CD4-positive, alpha-beta T cell (primary cell): Measurements from ENCODE around the gene OGFOD2. TPM values are rescaled to one million over a fixed set of nuclear protein-coding genes. Genes with fewer than 3 reads are reported as not detected.

Experiments used
- ATAC-seq: fragments of 200-7000 bp; cut with Tn5 transposase; one replicate; pipeline ENCODE4 v1.10.0; 2022; ENCODE audit warnings: mild to moderate bottlenecking; ENCODE audit not compliant: poor library complexity
- CTCF ChIA-PET: fragments of 350-600 bp; sonication (Branson Sonifier 250); formaldehyde crosslinking; loops from one replicate; lab custom pipeline; 2021; ENCODE audit warnings: antibody characterized with exemption, inconsistent platforms; lab: Charles Lee
- POLR2A ChIA-PET: fragments of 350-600 bp; sonication (Branson Sonifier 250); formaldehyde crosslinking; loops from one replicate; lab custom pipeline; 2021; ENCODE audit warnings: antibody characterized with exemption, inconsistent platforms; lab: Charles Lee
- DNase-seq, 14 experiments: peaks; one replicate each; pipeline ENCODE4 v3.0.0-alpha.2; 2013 to 2020; ENCODE audit warnings: mixed read lengths in 2 of 14
- H3K27ac ChIP-seq, 2 donors: one replicate each; pipeline versions ENCODE4 v1.5.1 to v1.7.0; 2013; ENCODE audit warnings: low read length in 2 of 2, low read depth in 1 of 2, mild to moderate bottlenecking in 1 of 2
- H3K27me3 ChIP-seq, 2 experiments: 1 replicate in 1 of 2; 2 replicates in 1 of 2; pipeline versions ENCODE4 v1.6.1 to v1.7.0; 2013; ENCODE audit warnings: low read length in 2 of 2, control low read depth in 1 of 2, mild to moderate bottlenecking in 1 of 2, moderate library complexity in 1 of 2; ENCODE audit not compliant: insufficient read depth in 2 of 2, control insufficient read depth in 1 of 2
- H3K36me3 ChIP-seq: one replicate; pipeline ENCODE4 v1.6.1; 2013; ENCODE audit warnings: low read length, control low read depth; ENCODE audit not compliant: insufficient read depth
- H3K4me1 ChIP-seq: one replicate; pipeline ENCODE4 v1.6.1; 2013; ENCODE audit warnings: low read length, control low read depth; ENCODE audit not compliant: insufficient read depth
- H3K4me3 ChIP-seq: one replicate; pipeline ENCODE4 v1.5.1; 2013; ENCODE audit warnings: mild to moderate bottlenecking, low read length, moderate library complexity
- H3K9me3 ChIP-seq, 2 experiments: 1 replicate in 1 of 2; 2 replicates in 1 of 2; pipeline versions ENCODE4 v1.6.1 to v1.7.0; 2013; ENCODE audit warnings: low read length in 2 of 2, mild to moderate bottlenecking in 2 of 2, control low read depth in 1 of 2, moderate library complexity in 1 of 2; ENCODE audit not compliant: control insufficient read depth in 1 of 2, insufficient read depth in 1 of 2
- H3K27ac Mint-ChIP-seq: one replicate; pipeline ENCODE4 v1.8.0; 2020; ENCODE audit warnings: mixed read lengths
- H3K27me3 Mint-ChIP-seq: one replicate; pipeline ENCODE4 v1.8.0; 2021; ENCODE audit warnings: mixed read lengths
- H3K36me3 Mint-ChIP-seq: one replicate; pipeline ENCODE4 v1.8.0; 2021; ENCODE audit warnings: low read depth, mixed read lengths
- H3K4me1 Mint-ChIP-seq: one replicate; pipeline ENCODE4 v1.8.0; 2021; ENCODE audit warnings: low read depth, mixed read lengths
- H3K4me3 Mint-ChIP-seq: one replicate; pipeline ENCODE4 v1.8.0; 2020; ENCODE audit warnings: mild to moderate bottlenecking, mixed read lengths
- H3K9me3 Mint-ChIP-seq: one replicate; pipeline ENCODE4 v1.8.0; 2020; ENCODE audit warnings: mixed read lengths
- CTCF ChIP-seq: fragments of 200-600 bp; IDR thresholded peaks from one replicate; pipeline ENCODE4 v1.8.0; 2022; ENCODE audit warnings: antibody characterized with exemption, mild to moderate bottlenecking
- intact Hi-C, 2 experiments: fragments of 100-400 bp; cut with DNase I in 1 of 2; cut with micrococcal nuclease in 1 of 2; formaldehyde crosslinking; loops; one replicate each; pipeline versions ENCODE4 v1.15.1 to v1.9.0; 2023 to 2025; cut with DNase I, micrococcal nuclease
- total RNA-seq, 174 experiments: library from RNA in 2 of 174; stranded (reverse) in 2 of 174; gene quantifications; one replicate each; pipeline ENCODE4 v1.2.3 and lab custom pipeline; 2021 to 2026

OGFOD2 gene
- total RNA-seq, 2 experiments from 2014 or later = 12.0 to 14.9 TPM

GRCh38 chr12:122996621-122997342 lies 21.7 kb downstream of the OGFOD2 start:
- Histone ChIP-seq H3K27ac (no peak overlapping the region), H3K9me3 (no peaks in the 10 kb centered on the region), H3K27me3 (no peaks in the 10 kb centered on the region), H3K36me3 (peaks cover 26% of the 10 kb centered on the region), H3K4me1 (no peaks in the 10 kb centered on the region), H3K4me3 (no peak overlapping the region)
- ATAC-seq (no peak), DNase-seq (no peak)
- H3K27ac Mint-ChIP-seq = no peak overlapping the region
- ChIA-PET CTCF (no interaction called here), POLR2A (interaction anchor here (0.5 to 1.2 kb wide), 2 partner anchors 68 to 236 kb away, joined by 3 read pairs; partner anchors contain the start of genes MPHOSPH9 and MTRFR)
- no peak overlapping the region for H3K4me3 Mint-ChIP-seq
- intact Hi-C loops = no loop called here
- no peaks in the 10 kb centered on the region for H3K4me1 Mint-ChIP-seq
- peaks cover 14% of the 10 kb centered on the region for H3K36me3 Mint-ChIP-seq
- H3K9me3 Mint-ChIP-seq = no peaks in the 10 kb centered on the region
- no peak for TF ChIP-seq CTCF
- H3K27me3 Mint-ChIP-seq = no peaks in the 10 kb centered on the region

GRCh38 chr12:122997343-122998250 lies 22.6 kb downstream of the OGFOD2 start:
- intact Hi-C loops = no loop called here
- Histone ChIP-seq H3K4me1 (no peaks in the 10 kb centered on the region), H3K9me3 (no peaks in the 10 kb centered on the region), H3K27me3 (no peaks in the 10 kb centered on the region), H3K27ac (no peak overlapping the region), H3K36me3 (peaks cover 24% of the 10 kb centered on the region), H3K4me3 (no peak overlapping the region)
- no peak for TF ChIP-seq CTCF
- POLR2A ChIA-PET = interaction anchor here (0.5 to 1.2 kb wide), 2 partner anchors 69 to 235 kb away, joined by 3 read pairs; partner anchors contain the start of genes MPHOSPH9 and MTRFR
- CTCF ChIA-PET = no interaction called here
- no peak overlapping the region for H3K27ac Mint-ChIP-seq
- H3K36me3 Mint-ChIP-seq = peaks cover 14% of the 10 kb centered on the region
- no peak for DNase-seq
- H3K4me3 Mint-ChIP-seq = no peak overlapping the region
- no peak for ATAC-seq
- H3K4me1 Mint-ChIP-seq = no peaks in the 10 kb centered on the region
- H3K27me3 Mint-ChIP-seq = no peaks in the 10 kb centered on the region
- no peaks in the 10 kb centered on the region for H3K9me3 Mint-ChIP-seq

- ChIA-PET CTCF (no interaction called here), POLR2A (interaction anchor here (1.2 kb wide), 1 partner anchor 235 kb away, joined by 3 read pairs; the partner anchor contains the start of genes MPHOSPH9 and MTRFR)
- no peaks in the 10 kb centered on the region for H3K4me1 ChIP-seq
- no peak overlapping the region for H3K4me3 Mint-ChIP-seq
- peaks cover 19% of the 10 kb centered on the region for H3K36me3 Mint-ChIP-seq
- H3K27ac ChIP-seq = no peak overlapping the region
- H3K9me3 ChIP-seq = no peaks in the 10 kb centered on the region
- no peak overlapping the region for H3K27ac Mint-ChIP-seq
- intact Hi-C loops = no loop called here
- peaks cover 24% of the 10 kb centered on the region for H3K36me3 ChIP-seq
- H3K27me3 ChIP-seq = no peaks in the 10 kb centered on the region
- H3K4me3 ChIP-seq = no peak overlapping the region
- ATAC-seq (no peak), DNase-seq (no peak)
- H3K9me3 Mint-ChIP-seq = no peaks in the 10 kb centered on the region
- no peak for TF ChIP-seq CTCF
- no peaks in the 10 kb centered on the region for H3K27me3 Mint-ChIP-seq
- H3K4me1 Mint-ChIP-seq = no peaks in the 10 kb centered on the region
Observed at GRCh38 chr12:122998316-122998715, 23.3 kb downstream of the OGFOD2 start.
